GM12892 (cell line): ENCODE results near the gene MYB.

Source experiments
- DNase-seq: peaks from one replicate; pipeline ENCODE4 v3.0.0; 2011; ENCODE audit not compliant: insufficient read length
- FAIRE-seq: peaks from 2 replicates; lab custom pipeline; 2011; peaks lifted over from hg19 to GRCh38; lab: Jason Lieb, UNC
- POLR2A ChIP-seq: IDR thresholded peaks from 2 replicates; pipeline ENCODE4 v1.6.1; 2011; ENCODE audit warnings: low read depth, low read length, control low read depth
- POLR2AphosphoS5 ChIP-seq: IDR thresholded peaks from 2 replicates; pipeline ENCODE4 v1.6.1; 2011; ENCODE audit warnings: low read depth, low read length, control low read depth
- TAF1 ChIP-seq: IDR thresholded peaks from 2 replicates; pipeline ENCODE4 v1.6.1; 2011; ENCODE audit warnings: low read depth, mild to moderate bottlenecking, control low read depth, low read length, borderline replicate concordance

The MYB gene

GRCh38 chr6:135192256-135193174, 11.4 kb downstream of the MYB start:
- no peak for DNase-seq
- FAIRE-seq, result no peak
- no peak for TF ChIP-seq TAF1
- no peak for TF ChIP-seq POLR2A
- TF ChIP-seq POLR2AphosphoS5, result no peak

DNA sequence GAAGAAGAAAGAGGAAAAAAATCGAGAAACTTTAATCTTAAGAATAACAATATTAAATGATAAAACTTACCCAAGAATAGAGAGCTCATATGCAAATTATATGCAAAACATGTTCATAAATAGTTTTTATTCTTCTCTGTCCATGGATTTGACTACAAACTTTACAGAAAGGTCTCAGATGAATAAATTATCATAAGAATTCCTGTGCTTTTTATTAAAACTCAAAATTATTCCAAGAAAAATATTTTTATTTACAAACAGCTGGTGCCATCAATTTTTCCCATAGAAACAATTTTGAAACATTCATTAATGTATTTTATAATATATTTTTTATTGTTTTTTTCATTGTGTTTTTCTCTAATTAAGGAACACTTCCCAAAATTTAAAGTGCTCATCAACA, 12.1 kb downstream of the MYB start:
- no peak for FAIRE-seq
- TF ChIP-seq TAF1, result no peak
- TF ChIP-seq POLR2AphosphoS5, result no peak
- no peak for TF ChIP-seq POLR2A

GRCh38 chr6:135195041-135195440, 13.9 kb downstream of the MYB start:
- DNase-seq (no peak), FAIRE-seq (no peak)

More for the DNA sequence above, 12.1 kb downstream of the MYB start:
- no peak for DNase-seq

GRCh38 chr6:135195522-135195921, 14.4 kb downstream of the MYB start:
- DNase-seq, result no peak
- TF ChIP-seq POLR2AphosphoS5 (no peak), TAF1 (no peak), POLR2A (no peak)
- peak; percentile 68 for FAIRE-seq

More at GRCh38 chr6:135195041-135195440, 13.9 kb downstream of the MYB start:
- TF ChIP-seq POLR2AphosphoS5 (no peak), TAF1 (no peak), POLR2A (no peak)

GRCh38 chr6:135196739-135197510, 15.8 kb downstream of the MYB start:
- TF ChIP-seq TAF1 (no peak), POLR2A (no peak), POLR2AphosphoS5 (no peak)
- DNase-seq (no peak), FAIRE-seq (peak; percentile 91)

- FAIRE-seq (no peak), DNase-seq (no peak)
- TF ChIP-seq TAF1 (no peak), POLR2A (no peak), POLR2AphosphoS5 (no peak)
These were observed 21.7 kb downstream of the MYB start for GRCh38 chr6:135202836-135203235.

DNA sequence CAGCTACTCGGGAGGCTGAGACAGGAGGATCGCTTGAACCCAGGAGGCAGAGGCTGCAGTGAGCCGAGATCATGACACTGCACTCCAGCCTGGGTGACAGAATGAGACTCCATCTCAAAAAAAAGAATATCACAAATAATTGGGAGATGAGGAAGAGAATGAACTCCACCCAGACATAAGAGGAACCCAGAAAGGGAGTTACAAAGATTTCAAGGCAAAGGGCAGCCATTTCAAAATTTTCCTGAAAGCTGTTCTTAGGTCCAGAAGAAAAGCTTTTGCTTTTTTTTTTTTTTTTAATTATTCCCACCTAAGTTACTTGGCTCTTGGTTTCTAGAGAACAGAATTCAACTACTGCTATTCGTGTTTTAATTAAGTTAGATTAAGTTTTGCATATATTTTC, 23.8 kb downstream of the MYB start:
- DNase-seq (no peak), FAIRE-seq (no peak)
- no peak for TF ChIP-seq POLR2A
- TF ChIP-seq TAF1, result no peak
- TF ChIP-seq POLR2AphosphoS5, result no peak

GRCh38 chr6:135209803-135210202, 28.7 kb downstream of the MYB start:
- no peak for FAIRE-seq
- TF ChIP-seq TAF1, result no peak
- TF ChIP-seq POLR2A, result no peak
- TF ChIP-seq POLR2AphosphoS5, result no peak
- DNase-seq, result no peak

GRCh38 chr6:135210632-135211305, 29.7 kb downstream of the MYB start:
- DNase-seq, result no peak
- TF ChIP-seq POLR2AphosphoS5 (no peak), TAF1 (no peak), POLR2A (no peak)
- FAIRE-seq, result no peak

GRCh38 chr6:135211306-135211702, 30.2 kb downstream of the MYB start:
- DNase-seq, result no peak
- TF ChIP-seq POLR2A (no peak), POLR2AphosphoS5 (no peak), TAF1 (no peak)
- FAIRE-seq, result no peak

- TF ChIP-seq TAF1 (no peak), POLR2A (no peak), POLR2AphosphoS5 (no peak)
- FAIRE-seq (no peak), DNase-seq (no peak)
These were observed 31.1 kb downstream of the MYB start for GRCh38 chr6:135212020-135212806.
